NK-92 treated with Interleukin-12 subunit alpha and Interleukin-12 subunit beta, amount 100 ng/mL, for 24 hours (cell line): ENCODE results near the gene SLCO1C1.

ENCODE experiments used
- DNase-seq: peaks from one replicate; lab custom pipeline; 2025; lab: John Stamatoyannopoulos, UW

The SLCO1C1 gene

GRCh38 chr12:20792971-20793370 is 97.8 kb downstream of the SLCO1C1 start:
- no peak for DNase-seq

DNA sequence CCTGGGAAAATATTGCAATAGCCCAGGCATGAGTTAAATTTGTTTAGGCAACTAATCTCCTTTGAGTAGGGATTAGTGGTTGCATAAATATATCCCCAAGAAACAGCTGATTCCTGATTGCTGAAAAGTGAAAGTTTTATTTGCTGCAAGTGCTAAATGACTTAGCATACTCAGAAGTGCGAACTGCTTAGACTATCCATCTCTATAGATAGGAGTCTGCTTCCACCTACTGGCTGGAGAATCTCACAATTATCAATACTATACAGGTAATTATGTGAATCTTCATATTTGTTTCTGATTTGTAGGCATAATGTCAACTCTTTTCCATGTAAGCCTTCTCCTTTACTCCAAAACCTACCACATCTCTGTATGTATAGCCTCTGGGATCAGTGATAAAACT is 103.4 kb downstream of the SLCO1C1 start:
- no peak for DNase-seq

DNA sequence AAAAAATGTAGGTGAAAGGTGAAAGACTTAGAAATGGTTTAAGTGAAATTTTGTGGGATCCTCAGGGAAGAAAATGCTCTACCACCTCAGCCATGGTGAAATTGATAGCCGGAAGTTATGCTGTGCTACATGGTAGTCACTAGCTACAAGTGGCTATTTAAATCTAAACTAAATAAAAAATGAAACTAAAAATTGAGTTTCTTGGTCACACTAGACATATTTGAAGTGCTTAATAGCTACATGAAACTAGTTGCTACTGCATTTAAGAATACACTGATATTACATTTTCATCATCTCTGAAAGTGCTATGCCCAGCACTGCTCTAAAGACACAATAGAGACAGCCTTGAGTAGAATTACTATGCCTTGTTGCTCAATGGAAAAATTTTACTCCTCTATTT is 105.0 kb downstream of the SLCO1C1 start:
- DNase-seq = no peak

- DNase-seq = no peak
These were observed 105.9 kb downstream of the SLCO1C1 start for GRCh38 chr12:20801035-20801434.
